Measurements from ENCODE around the gene SLC25A34.

Gene SLC25A34

GRCh38 chr1:15755646-15756040 is 19.6 kb downstream of the SLC25A34 start:
- Histone ChIP-seq H3K4me3 (ENCODE audit: low read length in 2 of 2) (no peak overlapping the region), H4K91ac (ENCODE audit: low read depth, low read length, poor library complexity) (no peak overlapping the region), H2BK15ac (ENCODE audit: low read length) (no peak overlapping the region), H3K23ac (ENCODE audit: low read depth, low read length, poor library complexity) (no peak overlapping the region), H2AK5ac (ENCODE audit: low read depth, low read length) (no peak overlapping the region), H3K4me1 (ENCODE audit: control insufficient read depth in 2 of 2, insufficient read depth in 1 of 2, low read depth in 1 of 2, low read length in 2 of 2) (peaks cover 22 to 31% of the 10 kb centered on the region in 2 donors), H2BK5ac (ENCODE audit: low read length) (no peak overlapping the region), H3K9me3 (replicated peaks in 1 of 2; ENCODE audit: control insufficient read depth in 2 of 2, insufficient read depth in 1 of 2, low read depth in 1 of 2, low read length in 2 of 2) (no peaks in the 10 kb centered on the region), H3K27ac (replicated peaks; ENCODE audit: low read length) (no peak overlapping the region), H3K14ac (ENCODE audit: low read length) (no peak overlapping the region), H3K4me2 (ENCODE audit: insufficient read depth, low read length, poor library complexity, severe bottlenecking) (no peak overlapping the region), H2AFZ (ENCODE audit: low read length) (no peak overlapping the region), H3K18ac (ENCODE audit: low read length) (no peak overlapping the region), H3K27me3 (ENCODE audit: control insufficient read depth in 3 of 3, insufficient read depth in 3 of 3, low read depth in 1 of 3, low read length in 3 of 3) (peaks cover 0 to 29% (median 20%) of the 10 kb centered on the region in 3 experiments), H3K9ac (ENCODE audit: low read depth, low read length, poor library complexity) (no peak overlapping the region), H3K79me1 (ENCODE audit: low read depth, low read length) (peaks cover 4% of the 10 kb centered on the region), H2BK12ac (ENCODE audit: low read length) (no peak overlapping the region), H4K8ac (ENCODE audit: low read depth, low read length) (no peak overlapping the region), H3K36me3 (replicated peaks in 1 of 2; ENCODE audit: control insufficient read depth in 2 of 2, insufficient read depth in 2 of 2, low read length in 2 of 2) (no peaks in the 10 kb centered on the region), H2BK120ac (ENCODE audit: low read depth, low read length) (no peak overlapping the region), H3K4ac (ENCODE audit: low read length) (no peak overlapping the region)
- WGBS, 2 donors (ENCODE audit: extremely low coverage in 2 of 2, insufficient read length in 2 of 2, insufficient replicate concordance in 1 of 2), result no CpG with 5 or more reads among the region's 4 CpGs
- DNase-seq (ENCODE audit: low spot score), result no peak

- H3K4me3 ChIP-seq (ENCODE audit: low read length in 2 of 2), result no peak overlapping the region
- H3K27ac ChIP-seq (replicated peaks; ENCODE audit: low read length), result no peak overlapping the region
- H3K4me1 ChIP-seq (ENCODE audit: control insufficient read depth in 2 of 2, insufficient read depth in 1 of 2, low read depth in 1 of 2, low read length in 2 of 2), result peaks cover 24 to 32% of the 10 kb centered on the region in 2 donors
- WGBS, 2 donors (ENCODE audit: extremely low coverage in 2 of 2, insufficient read length in 2 of 2, insufficient replicate concordance in 1 of 2), result no CpG with 5 or more reads among the region's 21 CpGs
- peak overlapping the region; percentile 80 for H2BK15ac ChIP-seq (ENCODE audit: low read length)
- H4K8ac ChIP-seq (ENCODE audit: low read depth, low read length), result no peak overlapping the region
- H3K23ac ChIP-seq (ENCODE audit: low read depth, low read length, poor library complexity), result peak overlapping the region; percentile 89
- H3K4ac ChIP-seq (ENCODE audit: low read length), result no peak overlapping the region
- H3K9me3 ChIP-seq (replicated peaks in 1 of 2; ENCODE audit: control insufficient read depth in 2 of 2, insufficient read depth in 1 of 2, low read depth in 1 of 2, low read length in 2 of 2), result no peaks in the 10 kb centered on the region
- H3K27me3 ChIP-seq (ENCODE audit: control insufficient read depth in 3 of 3, insufficient read depth in 3 of 3, low read depth in 1 of 3, low read length in 3 of 3), result peaks cover 0 to 22% (median 20%) of the 10 kb centered on the region in 3 experiments
- no peak overlapping the region for H2AFZ ChIP-seq (ENCODE audit: low read length)
- peaks cover 6% of the 10 kb centered on the region for H3K79me1 ChIP-seq (ENCODE audit: low read depth, low read length)
- no peak overlapping the region for H2BK120ac ChIP-seq (ENCODE audit: low read depth, low read length)
- H3K4me2 ChIP-seq (ENCODE audit: insufficient read depth, low read length, poor library complexity, severe bottlenecking), result no peak overlapping the region
- no peak overlapping the region for H3K9ac ChIP-seq (ENCODE audit: low read depth, low read length, poor library complexity)
- no peak overlapping the region for H2BK5ac ChIP-seq (ENCODE audit: low read length)
- peak overlapping the region; percentile 50 for H2BK12ac ChIP-seq (ENCODE audit: low read length)
- H3K14ac ChIP-seq (ENCODE audit: low read length), result no peak overlapping the region
- H3K18ac ChIP-seq (ENCODE audit: low read length), result peak overlapping the region; percentile 92
- no peak for DNase-seq (ENCODE audit: low spot score)
- H2AK5ac ChIP-seq (ENCODE audit: low read depth, low read length), result peak overlapping the region; percentile 86
- no peaks in the 10 kb centered on the region for H3K36me3 ChIP-seq (replicated peaks in 1 of 2; ENCODE audit: control insufficient read depth in 2 of 2, insufficient read depth in 2 of 2, low read length in 2 of 2)
- no peak overlapping the region for H4K91ac ChIP-seq (ENCODE audit: low read depth, low read length, poor library complexity)
These were observed 20.3 kb downstream of the SLC25A34 start for GRCh38 chr1:15756143-15757015.

- H3K4ac ChIP-seq (ENCODE audit: low read length), result no peak overlapping the region
- no peak overlapping the region for H3K27ac ChIP-seq (replicated peaks; ENCODE audit: low read length)
- H2BK5ac ChIP-seq (ENCODE audit: low read length), result peak overlapping the region; percentile 30
- peaks cover 24 to 32% of the 10 kb centered on the region in 2 donors for H3K4me1 ChIP-seq (ENCODE audit: control insufficient read depth in 2 of 2, insufficient read depth in 1 of 2, low read depth in 1 of 2, low read length in 2 of 2)
- no peaks in the 10 kb centered on the region for H3K9me3 ChIP-seq (replicated peaks in 1 of 2; ENCODE audit: control insufficient read depth in 2 of 2, insufficient read depth in 1 of 2, low read depth in 1 of 2, low read length in 2 of 2)
- H2BK15ac ChIP-seq (ENCODE audit: low read length), result peak overlapping the region; percentile 80
- H4K91ac ChIP-seq (ENCODE audit: low read depth, low read length, poor library complexity), result no peak overlapping the region
- H3K9ac ChIP-seq (ENCODE audit: low read depth, low read length, poor library complexity), result peak overlapping the region; percentile 61
- H2BK12ac ChIP-seq (ENCODE audit: low read length), result peak overlapping the region; percentile 33
- H3K23ac ChIP-seq (ENCODE audit: low read depth, low read length, poor library complexity), result no peak overlapping the region
- no CpG with 5 or more reads among the region's 9 CpGs for WGBS, 2 donors (ENCODE audit: extremely low coverage in 2 of 2, insufficient read length in 2 of 2, insufficient replicate concordance in 1 of 2)
- H2AFZ ChIP-seq (ENCODE audit: low read length), result peak overlapping the region; percentile 93
- H3K18ac ChIP-seq (ENCODE audit: low read length), result peak overlapping the region; percentile 72
- no peak overlapping the region for H3K4me2 ChIP-seq (ENCODE audit: insufficient read depth, low read length, poor library complexity, severe bottlenecking)
- no peaks in the 10 kb centered on the region for H3K36me3 ChIP-seq (replicated peaks in 1 of 2; ENCODE audit: control insufficient read depth in 2 of 2, insufficient read depth in 2 of 2, low read length in 2 of 2)
- H4K8ac ChIP-seq (ENCODE audit: low read depth, low read length), result no peak overlapping the region
- H3K27me3 ChIP-seq (ENCODE audit: control insufficient read depth in 3 of 3, insufficient read depth in 3 of 3, low read depth in 1 of 3, low read length in 3 of 3), result peaks cover 0 to 21% (median 20%) of the 10 kb centered on the region in 3 experiments
- H3K4me3 ChIP-seq (ENCODE audit: low read length in 2 of 2), result no peak overlapping the region
- H2AK5ac ChIP-seq (ENCODE audit: low read depth, low read length), result peak overlapping the region; percentile 86
- DNase-seq (ENCODE audit: low spot score), result no peak
- H3K14ac ChIP-seq (ENCODE audit: low read length), result peak overlapping the region; percentile 57
- peaks cover 6% of the 10 kb centered on the region for H3K79me1 ChIP-seq (ENCODE audit: low read depth, low read length)
- no peak overlapping the region for H2BK120ac ChIP-seq (ENCODE audit: low read depth, low read length)
These were observed 21.0 kb downstream of the SLC25A34 start for GRCh38 chr1:15757016-15757543.
